ENCODE measurements around the gene ZFY.

ZFY gene

DNA sequence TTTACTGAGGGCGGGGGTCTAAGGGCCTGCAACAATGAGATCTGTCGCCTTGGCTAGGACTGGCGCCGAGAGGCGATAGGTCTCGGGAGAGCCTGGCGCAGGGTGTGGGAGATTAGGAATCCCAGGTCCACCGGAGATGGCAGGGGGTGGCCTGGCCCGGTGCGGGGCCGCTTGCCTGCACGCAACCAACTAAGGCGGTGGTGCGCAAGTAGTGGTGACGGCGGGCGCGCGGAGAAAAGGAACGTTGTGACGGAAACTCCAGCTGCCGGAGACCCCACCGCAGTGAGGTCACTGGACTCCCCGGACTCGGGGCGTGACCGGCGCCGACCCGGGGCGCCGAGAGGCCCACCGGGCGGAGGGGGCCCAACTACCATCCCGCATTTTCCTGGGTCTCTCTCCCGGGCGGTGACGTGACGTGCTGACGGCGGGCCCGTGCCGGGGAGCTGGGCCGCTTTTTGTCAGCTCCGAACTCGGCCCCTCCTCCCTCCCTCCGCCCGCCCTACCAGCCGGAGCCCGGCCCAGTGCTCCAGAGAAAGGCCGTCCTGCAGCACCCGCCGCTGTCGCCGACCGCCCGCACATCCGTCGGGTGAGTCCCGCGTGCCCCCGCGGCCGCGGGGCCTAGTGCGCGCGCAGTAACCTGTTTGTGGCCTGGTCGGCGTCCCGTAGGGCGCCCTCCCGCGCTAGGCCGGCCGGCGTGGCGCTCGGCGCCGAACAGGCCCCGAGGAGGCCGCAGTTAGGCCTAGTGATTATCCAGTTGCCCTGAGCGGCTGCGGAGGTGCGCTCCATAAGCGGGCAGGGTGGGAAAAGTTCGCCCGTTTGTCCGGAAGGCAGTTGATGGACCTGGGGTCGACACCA lies at the start of gene ZFY:
Gene ZFY, plus strand, starts transcription at position 521 of the 855 bp plus-strand sequence. CDS start 18,556 bp downstream, outside the sequence.
- DNase-seq: no peak

DNA sequence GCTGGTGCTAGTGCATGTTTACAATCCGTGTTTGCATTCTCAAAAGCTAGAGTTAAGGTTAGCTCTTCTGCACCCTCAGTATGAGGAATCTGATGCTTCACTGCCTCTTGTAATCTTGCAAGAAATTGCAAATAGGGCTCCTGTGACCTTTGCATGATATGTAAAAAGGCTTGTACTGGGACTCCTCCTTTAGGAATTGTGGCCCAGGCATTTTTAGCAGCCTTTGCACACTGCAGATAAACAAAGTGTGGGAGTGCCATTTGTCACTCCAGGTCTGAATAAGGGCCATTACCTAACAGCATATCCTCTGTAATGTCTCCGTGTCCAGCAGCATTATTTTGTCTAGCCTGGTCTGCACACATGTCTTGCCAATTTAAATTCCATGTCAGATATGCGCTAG lies 49.3 kb upstream of the ZFY start:
- no peak for DNase-seq

DNA sequence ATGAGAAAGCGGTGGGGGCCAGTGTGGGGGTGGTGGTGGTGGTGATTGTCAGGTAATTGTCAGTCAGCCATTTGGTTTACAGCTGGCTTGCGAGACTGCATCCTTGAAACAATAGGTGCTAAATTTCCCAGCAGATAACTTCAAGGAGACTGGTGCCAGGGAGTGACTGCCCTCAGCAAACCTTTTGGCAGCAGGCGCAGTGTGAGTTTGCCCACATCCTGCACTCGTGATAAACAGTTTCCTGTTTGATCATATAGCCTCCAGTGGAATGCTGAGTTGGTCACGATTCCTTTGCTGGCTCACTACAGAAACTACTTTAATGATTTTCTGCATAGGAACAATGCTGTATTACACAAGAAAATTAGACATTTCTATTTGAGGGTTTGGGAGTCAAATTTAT lies 47.8 kb upstream of the ZFY start:
- no peak for DNase-seq

DNA sequence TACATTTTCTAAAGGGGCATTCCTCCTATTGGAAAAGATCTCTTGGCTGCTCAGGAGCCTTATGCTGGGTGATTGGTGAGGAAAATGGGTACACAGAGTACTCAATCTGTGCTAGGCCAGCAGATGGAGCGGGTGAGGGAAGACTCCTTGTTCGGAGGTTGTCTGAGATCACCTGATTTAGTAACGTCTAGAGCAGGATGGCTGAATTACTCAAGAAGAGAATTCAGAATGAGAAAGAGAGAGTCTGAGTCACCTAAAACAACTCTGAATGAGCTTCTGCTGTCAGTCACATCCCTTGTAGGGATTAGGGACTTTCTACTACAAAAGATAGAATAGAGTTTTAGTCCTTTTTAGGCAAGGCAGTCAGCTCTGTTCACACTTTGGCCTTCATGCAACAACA lies 47.2 kb upstream of the ZFY start:
- no peak for DNase-seq

DNA sequence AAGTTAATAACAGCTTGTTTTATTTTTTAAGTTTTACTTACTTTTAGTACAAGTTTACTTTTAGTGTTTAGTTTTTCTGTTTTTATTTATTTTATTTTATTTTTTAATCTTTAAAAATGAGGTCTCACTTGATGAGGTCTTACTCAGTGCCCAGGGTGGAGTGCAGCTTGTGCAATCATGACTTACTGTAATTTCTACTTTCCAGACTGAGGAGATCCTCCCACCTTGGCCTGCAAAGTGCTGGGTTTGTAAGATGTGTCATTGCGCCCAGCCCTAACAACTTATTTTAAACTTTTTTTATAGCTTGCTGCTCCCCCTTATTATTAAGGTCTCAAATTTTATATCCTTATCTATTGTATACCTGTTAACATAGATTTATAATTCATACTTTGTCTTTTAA lies 41.7 kb upstream of the ZFY start:
- DNase-seq: no peak

DNA sequence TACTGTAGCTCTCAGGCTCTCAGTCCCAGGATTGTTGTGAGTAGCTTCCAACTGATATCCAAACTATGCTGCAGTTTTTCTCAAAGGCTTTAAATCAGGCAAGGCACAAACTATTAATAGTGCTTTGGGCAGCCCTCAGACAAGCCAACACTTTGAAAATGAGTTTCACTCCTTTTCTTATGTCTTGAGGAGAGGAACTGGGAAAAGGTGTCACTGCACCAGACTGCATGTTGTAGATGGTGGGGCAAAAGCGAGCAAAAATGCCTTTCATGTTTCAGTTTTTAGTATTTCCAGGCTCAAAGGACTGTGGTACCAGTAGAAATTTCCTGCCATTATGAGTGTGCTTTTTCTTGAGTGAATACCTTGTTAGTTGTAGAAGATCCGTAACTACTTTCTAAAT lies 39.1 kb upstream of the ZFY start:
- no peak for DNase-seq

DNA sequence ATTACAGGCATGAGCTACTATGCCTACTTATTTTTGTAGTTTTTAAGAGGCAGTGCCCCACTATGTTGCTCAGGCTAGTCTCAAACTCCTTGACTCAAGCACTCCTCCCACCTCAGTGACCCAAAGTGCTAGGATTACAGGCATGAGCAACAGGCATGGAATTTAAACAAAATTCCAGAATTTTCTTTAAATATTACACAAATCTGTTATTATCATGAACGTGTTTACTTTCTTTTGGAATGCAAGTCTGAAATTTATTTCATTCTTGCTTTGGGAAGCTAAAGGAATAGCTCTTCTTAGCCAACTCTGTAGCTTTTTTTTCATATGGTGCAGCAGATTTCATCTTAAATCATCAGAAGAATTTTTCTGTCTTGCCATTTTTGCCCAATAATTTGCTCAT lies 27.8 kb upstream of the ZFY start:
- no peak for DNase-seq

DNA sequence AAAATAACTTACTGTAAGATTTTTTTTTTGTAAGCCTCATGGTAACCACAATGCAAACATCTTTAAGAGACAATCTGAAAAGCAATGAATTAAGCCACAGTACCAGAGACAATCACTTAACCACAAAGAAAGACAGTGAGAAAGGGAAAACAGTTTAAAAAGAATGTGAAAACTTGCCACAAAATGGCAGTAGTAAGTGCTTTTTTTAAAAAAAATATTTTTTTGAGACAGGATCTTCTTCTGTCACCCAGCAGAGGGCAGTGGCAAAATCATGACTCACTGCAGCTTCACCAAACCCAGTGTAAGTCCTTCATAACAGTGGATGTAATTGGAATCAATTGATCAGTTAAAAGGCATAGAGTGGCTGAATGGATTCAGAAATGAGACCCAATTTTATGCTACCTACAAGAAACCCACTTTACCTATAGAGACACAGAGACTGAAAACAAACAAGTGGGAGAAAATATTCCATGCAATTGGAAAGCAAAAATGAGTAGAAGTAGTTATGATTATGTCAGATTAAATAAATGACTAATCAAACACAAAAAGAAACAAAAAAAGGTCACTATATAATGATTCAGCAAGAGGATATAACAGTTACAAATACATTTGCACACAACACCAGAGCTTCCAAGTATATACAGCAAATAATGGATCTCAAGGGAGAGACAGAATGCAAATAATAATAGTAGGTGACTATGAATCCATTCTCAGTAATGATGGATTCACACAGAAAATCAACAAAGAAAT lies 21.9 kb upstream of the ZFY start:
- no peak for DNase-seq

DNA sequence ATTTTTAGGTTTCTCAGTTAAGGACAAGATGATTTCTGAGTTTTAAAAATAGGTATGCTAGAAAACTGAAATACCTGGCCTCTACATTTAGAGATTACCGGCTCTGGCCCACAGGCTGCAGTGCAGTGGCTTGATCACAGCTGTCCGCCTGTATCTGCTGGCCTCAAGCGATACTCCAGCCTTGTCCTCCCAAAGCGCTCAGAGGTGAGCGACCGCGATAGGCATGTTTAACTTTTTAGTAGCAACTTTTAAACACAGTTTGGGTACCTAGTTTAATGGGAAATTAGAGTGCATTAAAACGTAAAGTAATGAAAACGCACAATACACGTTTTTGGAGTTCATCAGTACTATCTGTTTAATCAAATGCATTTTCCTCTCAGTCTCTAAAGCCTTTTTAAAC lies 1.1 kb upstream of the ZFY start:
- no peak for DNase-seq

DNA sequence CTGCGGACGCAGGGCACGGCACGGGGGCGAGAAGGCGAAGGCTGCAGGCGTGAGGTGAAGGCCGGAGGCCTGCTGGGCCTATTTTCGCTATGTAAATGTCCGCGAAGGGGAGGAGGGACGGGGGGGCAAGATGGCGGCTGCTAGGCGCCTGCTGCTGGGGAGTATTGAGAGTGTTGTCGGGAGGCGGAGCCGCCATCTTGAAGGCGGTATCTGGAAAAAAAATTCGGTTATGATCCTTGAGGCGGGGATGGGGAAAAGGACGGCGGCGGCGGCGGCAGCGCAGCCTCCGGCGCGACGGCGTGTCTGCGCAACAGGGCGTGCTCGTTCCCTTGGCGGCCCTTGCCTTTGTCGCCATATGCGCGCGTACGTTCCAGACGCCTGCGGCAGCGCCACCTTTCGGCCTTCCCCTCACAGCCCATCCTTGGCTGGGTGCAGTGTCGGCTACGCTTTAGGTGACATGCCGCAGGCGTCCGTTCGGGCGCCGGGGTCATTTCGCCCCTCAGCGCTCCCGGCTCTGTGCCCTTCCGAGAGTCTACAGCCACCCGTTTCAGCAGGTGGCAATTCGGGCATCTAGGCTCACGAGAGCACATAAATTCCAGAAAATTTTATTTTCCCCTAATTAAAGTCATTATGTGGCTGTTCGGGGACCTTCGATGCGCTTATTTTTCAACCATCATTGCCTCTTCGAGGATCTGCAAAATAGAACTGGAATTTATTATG lies 695 bp downstream of the ZFY start:
- peak; percentile 29 for DNase-seq

DNA sequence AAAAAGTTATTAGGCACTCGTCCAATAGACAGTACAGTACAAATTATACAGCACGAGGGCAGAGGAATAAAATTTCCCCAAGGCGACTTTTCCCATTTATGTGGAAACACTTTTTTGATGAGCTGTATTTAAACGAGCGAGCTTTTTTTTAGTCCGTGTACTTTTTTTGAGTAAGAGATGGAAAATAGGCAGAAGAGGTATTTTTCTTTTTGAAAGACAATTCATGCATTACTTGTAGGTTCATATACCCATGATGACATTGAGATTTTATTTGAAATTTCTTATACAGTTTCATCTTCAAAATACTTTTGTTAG lies 1.2 kb downstream of the ZFY start:
- DNase-seq: no peak

DNA sequence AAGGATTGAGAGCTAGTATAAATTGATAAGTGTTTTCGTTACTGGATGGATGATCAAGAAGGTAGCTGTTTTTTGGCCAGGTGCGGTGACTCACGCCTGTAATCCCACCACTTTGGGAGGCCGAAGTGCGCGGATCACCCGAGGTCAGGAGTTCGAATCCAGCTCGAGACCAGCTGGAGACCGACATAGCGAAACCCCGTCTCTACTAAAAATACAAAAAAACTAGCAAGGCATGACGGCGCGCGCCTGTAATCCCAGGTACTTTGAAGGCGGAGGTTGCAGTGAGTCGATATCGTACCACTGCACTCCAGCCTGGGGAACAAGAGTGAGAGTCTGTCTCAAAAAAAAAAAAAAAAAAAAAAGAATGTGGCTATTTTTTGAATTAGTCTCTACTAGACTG lies 2.0 kb downstream of the ZFY start:
- no peak for DNase-seq

DNA sequence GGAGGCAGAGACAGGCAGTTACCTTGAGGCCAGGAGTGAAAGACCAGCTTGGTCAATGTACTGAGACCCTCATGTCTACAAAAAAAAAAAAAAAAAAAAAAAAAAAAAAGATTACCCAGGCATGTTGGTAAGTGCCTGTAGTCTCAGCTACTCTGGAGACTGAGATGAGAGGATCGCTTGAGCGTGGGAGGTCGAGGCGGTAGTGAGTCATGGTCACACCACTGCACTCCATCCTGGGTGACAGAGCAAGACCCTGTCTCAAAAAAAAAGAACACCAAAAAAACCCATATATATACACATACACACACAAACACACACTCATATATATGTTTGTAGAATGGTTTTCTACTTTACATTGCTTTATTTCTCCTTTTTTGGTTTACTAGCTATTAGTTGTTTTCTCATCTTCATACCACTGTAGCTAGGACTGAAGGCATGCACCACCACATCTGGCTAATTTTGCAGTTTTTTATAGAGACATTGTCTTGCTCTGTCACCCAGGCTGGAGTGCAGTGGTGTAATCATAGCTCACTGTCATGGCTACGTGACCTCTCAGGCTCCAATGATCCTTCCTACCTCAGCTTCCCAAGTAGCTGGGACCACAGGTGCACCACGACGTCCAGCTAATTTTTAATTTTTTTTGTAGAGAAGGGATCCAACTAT lies 14.5 kb downstream of the ZFY start:
- DNase-seq: no peak

DNA sequence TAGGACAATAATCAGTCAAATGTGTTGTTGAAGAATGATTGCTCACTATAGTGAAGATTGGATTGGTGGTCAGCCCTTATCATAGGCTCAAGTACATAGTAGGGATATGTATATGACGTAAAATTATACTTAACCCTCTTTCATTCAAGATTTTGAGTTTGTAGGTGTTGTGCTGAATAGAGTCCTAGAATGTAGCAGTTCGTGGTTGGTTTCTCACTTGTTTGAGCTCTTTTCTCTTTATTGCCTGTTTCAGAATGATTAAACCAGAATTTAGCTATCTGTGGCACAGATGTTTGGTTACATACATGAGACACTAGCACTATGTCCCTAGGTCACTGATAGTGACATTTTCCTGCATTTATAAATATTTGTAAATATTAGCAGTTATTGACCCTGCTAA lies 15.5 kb downstream of the ZFY start:
- no peak for DNase-seq

DNA sequence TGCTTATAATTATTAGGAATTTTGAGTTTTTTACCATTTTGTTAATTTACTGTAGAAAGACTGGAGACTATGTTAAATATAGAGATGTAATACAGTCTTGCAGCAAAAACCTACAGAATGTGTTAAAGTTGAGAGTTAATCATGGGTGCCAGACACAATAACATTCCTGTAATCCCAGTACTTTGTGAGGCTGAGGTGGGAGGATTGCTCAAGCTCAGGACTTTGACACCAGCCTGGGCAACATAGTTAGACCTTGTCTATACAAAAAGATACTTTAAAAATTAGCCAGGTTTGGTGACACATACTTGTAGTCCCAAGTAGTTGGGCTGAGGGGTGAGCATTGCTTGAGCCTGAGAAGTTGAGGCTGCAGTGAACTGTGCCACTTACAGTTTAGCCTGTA lies 17.7 kb downstream of the ZFY start:
- DNase-seq: no peak

DNA sequence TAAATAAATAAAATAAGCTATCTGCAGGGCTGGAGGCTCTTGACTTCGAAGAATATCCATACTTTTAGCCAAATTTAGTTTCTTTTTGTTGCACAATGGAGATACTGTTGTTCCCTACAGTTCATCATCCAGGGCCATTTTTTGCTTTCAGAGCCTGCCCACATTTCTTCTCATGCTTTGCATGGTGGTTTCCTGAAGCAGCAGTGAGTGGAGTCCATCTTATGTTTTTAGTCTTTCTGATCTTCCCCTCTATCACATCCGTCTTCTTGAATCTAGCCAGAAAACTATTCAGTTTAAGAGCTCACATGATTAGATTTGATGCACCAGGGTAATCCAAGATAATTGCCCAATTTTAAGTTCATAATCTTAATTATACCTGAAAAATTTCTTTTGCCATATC lies 19.6 kb downstream of the ZFY start:
- no peak for DNase-seq

DNA sequence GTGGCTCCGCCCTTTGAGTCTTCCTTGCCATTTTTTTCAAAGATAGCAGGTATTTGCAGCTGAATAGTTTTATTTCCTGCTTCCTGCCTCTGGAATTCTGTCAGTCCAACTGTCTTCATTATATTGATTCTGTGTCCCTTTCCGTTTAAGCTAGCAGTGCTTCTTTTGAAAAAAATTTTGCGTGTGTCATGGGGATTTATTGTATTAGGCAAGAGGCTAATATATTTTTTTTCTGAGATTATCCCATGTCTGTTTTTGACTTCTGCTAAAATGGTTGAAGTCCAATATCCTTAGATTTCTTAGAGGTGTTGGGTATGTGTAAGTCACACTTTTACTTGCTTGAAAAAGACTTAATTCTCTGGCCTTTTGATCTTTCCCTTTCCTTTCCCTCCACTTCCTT lies 20.4 kb downstream of the ZFY start:
- DNase-seq: no peak

DNA sequence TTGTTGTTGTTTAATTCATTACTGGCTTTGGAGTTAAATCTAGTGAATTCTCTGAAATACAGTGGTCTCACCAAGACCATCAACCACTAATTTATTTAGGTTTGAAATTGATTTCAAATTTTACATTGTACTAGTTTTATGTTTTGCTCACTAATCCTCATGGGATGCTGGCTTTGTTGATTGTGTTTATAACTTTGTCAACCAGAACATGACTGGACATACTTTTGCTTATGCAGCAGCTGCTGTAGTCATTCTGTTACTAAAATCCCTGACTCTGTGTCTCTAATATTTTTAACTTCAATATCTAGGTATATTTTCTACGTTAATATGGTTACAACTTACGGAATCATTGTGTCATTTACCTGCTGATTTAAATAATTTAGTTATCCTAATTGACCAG lies 26.9 kb downstream of the ZFY start:
- DNase-seq: no peak

DNA sequence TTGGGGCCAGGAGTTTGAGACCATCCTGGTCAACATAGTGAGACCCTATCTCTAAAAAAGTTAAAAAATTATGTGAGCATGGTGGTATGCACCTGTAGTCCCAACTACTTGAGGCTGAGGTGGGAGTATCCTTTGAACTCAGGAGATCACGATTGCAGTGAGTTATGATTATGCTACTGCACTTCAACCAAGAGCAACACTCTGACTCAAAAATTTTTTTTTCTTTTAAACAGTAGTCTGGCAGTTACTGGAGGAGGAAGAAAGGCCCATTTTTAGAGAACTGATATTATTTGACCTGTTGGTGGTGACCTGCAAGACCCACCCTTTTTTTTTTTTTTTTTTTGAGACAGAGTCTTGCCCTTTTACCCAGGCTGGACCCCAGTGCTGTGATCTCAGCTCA lies 29.6 kb downstream of the ZFY start:
- no peak for DNase-seq

DNA sequence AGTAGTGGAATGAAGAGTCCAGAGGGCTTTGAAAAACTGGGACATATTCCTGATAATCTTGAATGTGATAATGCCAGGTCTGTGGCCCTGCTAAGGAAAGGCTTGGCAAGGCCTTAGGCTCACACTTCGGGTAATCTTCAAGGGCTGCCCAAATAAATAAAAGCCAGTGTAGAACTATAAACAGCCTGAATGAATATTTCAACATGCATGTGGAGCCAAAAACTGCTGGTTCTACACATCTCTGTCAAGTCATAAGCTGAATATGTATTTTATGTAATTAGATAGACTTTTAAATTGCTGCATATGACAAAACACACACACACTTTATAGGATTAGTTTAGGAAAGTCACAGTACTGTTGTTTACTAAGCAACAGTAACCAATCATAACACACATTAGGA lies 30.4 kb downstream of the ZFY start:
- DNase-seq: no peak

DNA sequence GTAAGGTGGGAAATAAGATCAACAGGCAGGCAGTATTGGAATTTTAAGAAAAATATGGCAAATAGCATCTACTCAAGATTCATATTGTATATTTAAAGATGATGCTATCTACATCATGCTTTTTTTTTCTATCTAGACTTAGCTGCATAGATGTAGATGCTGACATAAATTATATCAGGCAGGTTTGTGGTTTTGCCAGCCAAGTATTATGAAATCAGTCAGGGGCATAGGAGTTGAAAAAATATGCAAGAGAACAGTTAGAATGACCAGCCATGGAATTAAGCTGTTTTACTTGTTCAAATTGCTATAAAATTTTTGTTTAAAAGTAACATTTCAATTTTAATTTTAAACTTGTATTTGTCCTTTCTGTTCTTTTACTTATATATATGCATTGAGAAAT lies 34.4 kb downstream of the ZFY start:
- no peak for DNase-seq

DNA sequence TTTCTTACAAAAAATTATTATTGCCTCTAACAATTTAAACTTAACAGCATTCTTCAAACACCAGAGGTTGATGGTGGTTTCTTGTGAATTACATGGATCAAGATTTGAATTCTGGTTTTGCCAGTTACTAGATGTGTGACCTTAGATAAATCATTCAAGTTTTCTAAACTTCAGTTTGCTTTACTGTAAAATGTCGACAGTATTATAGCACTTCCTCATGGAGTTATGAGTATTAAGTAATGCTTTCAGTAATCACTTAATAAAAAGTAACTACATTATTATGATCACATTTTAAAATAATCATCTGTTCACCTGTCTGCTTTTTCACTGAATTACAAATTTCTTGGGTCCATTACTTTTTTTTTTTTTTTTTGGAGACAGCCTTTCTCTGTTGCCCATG lies 37.5 kb downstream of the ZFY start:
- no peak for DNase-seq

DNA sequence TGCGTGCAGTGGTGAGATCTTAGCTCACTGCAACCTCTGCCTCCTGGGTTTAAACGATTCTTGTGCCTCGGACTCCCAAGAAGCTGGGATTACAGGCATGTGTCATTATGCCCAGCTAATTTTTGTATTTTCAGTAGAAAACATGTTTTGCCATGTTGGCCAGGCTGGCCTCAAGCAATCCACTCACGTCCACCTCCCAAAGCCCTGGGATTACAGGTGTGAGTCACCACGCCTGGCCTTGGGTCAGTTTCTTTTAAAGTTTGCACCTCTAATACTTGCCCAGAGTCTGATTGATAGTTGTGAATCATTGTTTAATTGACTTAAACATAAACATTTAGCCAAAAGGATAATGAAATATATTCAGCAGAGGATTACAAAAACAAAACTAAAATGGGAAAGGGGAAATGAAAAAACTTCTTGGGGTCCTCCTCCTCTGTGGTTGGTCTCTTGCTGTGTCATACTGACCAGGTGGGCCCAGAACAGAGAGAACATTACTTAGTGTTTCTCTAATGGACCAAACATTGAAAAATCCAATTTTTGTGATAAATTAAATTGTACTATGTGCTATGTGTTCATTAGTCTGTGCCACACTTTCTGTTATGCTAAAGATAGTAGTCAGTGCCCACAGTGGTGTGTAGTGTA lies 38.0 kb downstream of the ZFY start:
- no peak for DNase-seq

Data from NCI-H2107 (cell line).